Esophagus (tissue), 2 donors: ENCODE results near the gene THTPA. TPM values are rescaled to one million over a fixed set of nuclear protein-coding genes. Genes with fewer than 3 reads are reported as not detected.
"Not testable (repeated sequence)": the region's sequence is repeated elsewhere in the genome, so short reads cannot be mapped to it uniquely, and the experiment has no call there.

Experiments used
- H3K27ac ChIP-seq, 2 donors: one replicate each; pipeline ENCODE4 v1.5.1; 2013; ENCODE audit warnings: low read depth in 2 of 2, mild to moderate bottlenecking in 2 of 2, inconsistent platforms in 1 of 2, low read length in 1 of 2, moderate library complexity in 1 of 2
- H3K27me3 ChIP-seq, 2 donors: one replicate each; pipeline ENCODE4 v1.6.1; 2013; ENCODE audit warnings: low read length in 2 of 2, control low read depth in 1 of 2, mild to moderate bottlenecking in 1 of 2; ENCODE audit not compliant: insufficient read depth in 2 of 2, control insufficient read depth in 1 of 2
- H3K36me3 ChIP-seq, 2 donors: one replicate each; pipeline ENCODE4 v1.6.1; 2013; ENCODE audit warnings: low read length in 1 of 2; ENCODE audit not compliant: control insufficient read depth in 2 of 2, insufficient read depth in 2 of 2
- H3K4me1 ChIP-seq, 2 donors: one replicate each; pipeline ENCODE4 v1.6.1; 2013; ENCODE audit warnings: low read length in 1 of 2; ENCODE audit not compliant: control insufficient read depth in 2 of 2, insufficient read depth in 2 of 2
- H3K4me3 ChIP-seq, 2 donors: one replicate each; pipeline ENCODE4 v1.5.1; 2013; ENCODE audit warnings: low read length in 2 of 2, mild to moderate bottlenecking in 2 of 2, low read depth in 1 of 2, moderate library complexity in 1 of 2
- H3K9me3 ChIP-seq, 2 donors: one replicate each; pipeline ENCODE4 v1.6.1; 2013; ENCODE audit warnings: mild to moderate bottlenecking in 2 of 2, low read depth in 1 of 2, low read length in 1 of 2, moderate library complexity in 1 of 2; ENCODE audit not compliant: control insufficient read depth in 2 of 2, insufficient read depth in 1 of 2
- WGBS, 2 donors: extraction: QIAGEN DNeasy Blood & Tissue Kit; methylation state at CpG; one replicate each; pipeline ENCODE4 v1.1.7; 2013; 5-methylcytosine and 5-hydroxymethylcytosine counted together
- polyA plus RNA-seq, 2 donors: library from polyadenylated mRNA; stranded (reverse); fragments of 200-250 nt; gene quantifications; one replicate each; pipeline ENCODE4 v1.2.3, GENCODE V29; 2013
- donor health status: healthy with polysubstance abuse.
- donor health status: Bipolar disorder and iron deficiency.

The THTPA gene
- polyA plus RNA-seq, 2 donors, result 7.8 to 8.3 TPM

DNA sequence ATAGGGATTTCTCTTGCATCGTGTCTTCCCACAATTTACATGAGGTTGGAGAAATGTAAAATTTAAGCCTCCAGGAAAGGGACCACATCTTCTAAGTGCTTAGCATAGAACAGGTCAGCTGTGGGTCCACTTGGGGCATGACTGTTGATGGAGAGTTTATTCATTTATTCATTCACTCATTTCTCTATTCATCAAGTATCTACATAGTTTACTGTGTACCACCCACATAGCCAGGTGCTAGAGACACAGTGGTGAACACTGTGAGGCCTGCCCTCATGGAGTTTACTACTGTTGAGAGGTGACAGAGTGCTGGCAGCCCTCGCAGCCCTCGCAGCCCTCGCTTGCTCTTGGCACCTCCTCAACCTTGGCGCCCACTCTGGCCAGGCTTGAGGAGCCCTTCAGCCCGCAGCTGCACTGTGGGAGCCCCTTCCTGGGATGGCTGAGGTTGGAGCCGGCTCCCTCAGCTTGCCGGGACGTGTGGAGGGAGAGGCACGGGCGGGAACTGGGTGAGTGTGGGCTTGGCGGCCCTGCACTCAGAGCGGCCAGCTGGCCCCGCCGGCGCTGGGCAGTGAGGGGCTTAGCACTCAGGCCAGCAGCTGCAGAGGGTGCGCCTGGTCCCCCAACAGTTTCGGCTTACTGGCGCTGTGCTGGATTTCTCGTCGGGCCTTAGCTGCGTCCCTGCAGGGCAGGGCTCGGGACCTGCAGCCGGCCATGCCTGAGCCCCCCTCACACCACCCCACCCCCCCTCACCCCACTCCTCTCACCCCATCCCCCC is 24.3 kb downstream of the THTPA start:
- Histone ChIP-seq H3K36me3 (no peaks in the 10 kb centered on the region), H3K4me1 (peaks cover 2 to 11% of the 10 kb centered on the region in 2 donors), H3K27ac (no peak overlapping the region), H3K27me3 (peaks cover 0 to 24% of the 10 kb centered on the region in 2 donors), H3K4me3 (no peak overlapping the region), H3K9me3 (no peaks in the 10 kb centered on the region)
- 89 to 90% methylated on average over 23 to 24 of the region's 24 CpGs for WGBS, 2 donors

- Histone ChIP-seq H3K4me3 (no peak overlapping the region), H3K36me3 (no peaks in the 10 kb centered on the region), H3K27me3 (peaks cover 0 to 22% of the 10 kb centered on the region in 2 donors), H3K4me1 (peaks cover 2 to 11% of the 10 kb centered on the region in 2 donors), H3K9me3 (no peaks in the 10 kb centered on the region), H3K27ac (no peak overlapping the region)
- WGBS, 2 donors, result 87 to 94% methylated on average over 5 to 7 of the region's 8 CpGs
Observed at GRCh38 chr14:23580948-23581281, 24.8 kb downstream of the THTPA start.

DNA sequence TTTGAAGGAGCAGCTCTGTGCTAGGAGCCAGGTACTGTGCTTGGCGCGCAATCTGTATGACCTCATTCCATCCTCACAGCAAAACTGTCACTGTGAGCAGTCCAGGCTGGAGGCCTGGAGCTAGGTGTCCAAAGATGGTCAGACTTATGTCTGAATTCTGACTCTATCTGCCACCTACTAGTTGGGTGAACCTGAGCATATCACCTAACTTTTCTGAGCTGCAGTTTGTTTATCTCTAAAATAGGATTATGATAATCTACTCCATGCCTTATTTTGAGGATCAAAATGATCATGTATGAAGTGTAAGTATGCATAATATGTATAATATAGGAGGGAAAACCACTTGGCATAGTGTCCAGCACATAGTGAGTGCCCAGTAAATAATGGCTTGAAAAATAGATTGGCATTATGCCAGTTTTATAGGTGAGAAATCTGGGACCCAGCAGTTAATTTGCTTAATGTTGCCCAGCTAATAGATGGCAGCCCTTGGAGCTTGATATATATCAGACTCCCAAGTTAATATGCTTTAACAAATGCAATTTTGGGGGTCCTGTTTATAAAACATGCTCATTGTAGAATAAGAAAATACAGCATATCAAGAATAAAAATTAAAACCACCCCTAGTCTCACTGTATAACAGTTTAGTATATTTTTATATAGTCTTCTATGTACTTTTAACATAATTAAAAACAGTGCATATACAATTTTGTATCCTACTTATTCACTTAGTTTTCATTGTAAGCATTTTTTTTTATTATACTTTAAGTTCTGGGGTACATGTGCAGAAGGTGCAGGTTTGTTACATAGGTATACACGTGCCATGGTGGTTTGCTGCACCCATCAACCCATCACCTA is 27.1 kb downstream of the THTPA start:
- no peak overlapping the region for H3K27ac ChIP-seq
- WGBS, 2 donors, result 82 to 83% methylated on average over 3 of the region's 3 CpGs
- no peaks in the 10 kb centered on the region for H3K4me1 ChIP-seq
- H3K9me3 ChIP-seq, result no peaks in the 10 kb centered on the region
- H3K27me3 ChIP-seq, result peaks cover 0 to 4% of the 10 kb centered on the region in 2 donors
- no peak overlapping the region for H3K4me3 ChIP-seq
- no peaks in the 10 kb centered on the region for H3K36me3 ChIP-seq

GRCh38 chr14:23583761-23584526 is 27.9 kb downstream of the THTPA start:
- H3K27ac ChIP-seq, H3K4me3 ChIP-seq, H3K4me1 ChIP-seq, H3K27me3 ChIP-seq, H3K36me3 ChIP-seq, H3K9me3 ChIP-seq: not testable (repeated sequence)
- WGBS, 2 donors, result 85 to 86% methylated on average over 24 to 25 of the region's 25 CpGs

DNA sequence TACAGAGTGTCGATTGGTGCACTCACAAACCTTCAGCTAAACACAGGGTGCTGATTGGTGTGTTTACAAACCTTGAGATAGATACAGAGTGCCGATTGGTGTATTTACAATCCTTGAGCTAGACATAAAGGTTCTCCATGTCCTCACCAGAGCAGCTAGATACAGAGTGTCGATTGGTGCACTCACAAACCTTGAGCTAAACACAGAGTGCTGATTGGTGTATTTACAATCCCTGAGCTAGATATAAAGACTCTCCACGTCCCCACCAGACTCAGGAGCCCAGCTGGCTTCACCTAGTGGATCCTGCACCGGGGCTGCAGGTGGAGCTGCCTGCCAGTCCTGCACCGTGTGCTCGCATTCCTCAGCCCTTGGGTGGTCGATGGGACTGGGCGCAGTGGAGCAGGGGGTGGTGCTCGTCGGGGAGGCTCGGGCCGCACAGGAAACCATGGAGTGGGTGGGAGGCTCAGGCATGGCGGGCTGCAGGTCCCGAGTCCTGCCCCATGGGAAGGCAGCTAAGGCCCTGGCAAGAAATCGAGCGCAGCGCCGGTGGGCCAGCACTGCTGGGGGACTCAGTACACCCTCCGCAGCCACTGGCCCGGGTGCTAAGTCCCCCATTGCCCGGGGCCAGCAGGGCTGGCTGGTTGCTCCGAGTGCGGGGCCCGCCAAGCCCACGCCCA is 28.6 kb downstream of the THTPA start:
- not testable (repeated sequence) for H3K36me3 ChIP-seq, H3K27ac ChIP-seq, H3K4me3 ChIP-seq, H3K4me1 ChIP-seq, H3K9me3 ChIP-seq, H3K27me3 ChIP-seq
- 89 to 92% methylated on average over 19 to 25 of the region's 26 CpGs for WGBS, 2 donors

- Histone ChIP-seq H3K36me3 (no peaks in the 10 kb centered on the region), H3K4me3 (no peak overlapping the region), H3K27ac (no peak overlapping the region), H3K27me3 (no peaks in the 10 kb centered on the region), H3K9me3 (no peaks in the 10 kb centered on the region), H3K4me1 (no peaks in the 10 kb centered on the region)
- 27 to 30% methylated on average over 5 of the region's 5 CpGs for WGBS, 2 donors
Observed at GRCh38 chr14:23588884-23589598, 33.0 kb downstream of the THTPA start.

DNA sequence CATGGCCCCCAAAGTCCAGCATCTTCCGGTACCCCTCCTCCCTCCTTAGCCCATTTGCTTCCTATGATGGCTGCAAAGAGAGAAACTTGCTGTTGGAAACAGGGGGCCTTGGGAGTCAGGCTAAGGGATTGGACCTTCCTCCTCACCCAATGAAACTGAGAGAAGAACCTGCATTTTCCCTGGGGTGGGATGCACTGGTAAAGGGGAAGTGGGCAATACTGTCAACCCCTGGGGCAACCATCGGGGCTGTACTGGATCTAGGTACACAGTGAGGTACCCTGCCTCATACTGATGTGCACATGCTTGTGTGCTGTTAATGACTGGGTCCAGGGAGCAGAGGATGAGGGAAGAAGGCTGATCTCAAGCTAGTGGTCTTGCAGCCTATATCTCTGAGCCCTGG is 33.5 kb downstream of the THTPA start:
- no peaks in the 10 kb centered on the region for H3K9me3 ChIP-seq
- no peak overlapping the region for H3K27ac ChIP-seq
- 83 to 88% methylated on average over 2 of the region's 2 CpGs for WGBS, 2 donors
- no peaks in the 10 kb centered on the region for H3K36me3 ChIP-seq
- H3K4me3 ChIP-seq, result no peak overlapping the region
- no peaks in the 10 kb centered on the region for H3K27me3 ChIP-seq
- no peaks in the 10 kb centered on the region for H3K4me1 ChIP-seq

DNA sequence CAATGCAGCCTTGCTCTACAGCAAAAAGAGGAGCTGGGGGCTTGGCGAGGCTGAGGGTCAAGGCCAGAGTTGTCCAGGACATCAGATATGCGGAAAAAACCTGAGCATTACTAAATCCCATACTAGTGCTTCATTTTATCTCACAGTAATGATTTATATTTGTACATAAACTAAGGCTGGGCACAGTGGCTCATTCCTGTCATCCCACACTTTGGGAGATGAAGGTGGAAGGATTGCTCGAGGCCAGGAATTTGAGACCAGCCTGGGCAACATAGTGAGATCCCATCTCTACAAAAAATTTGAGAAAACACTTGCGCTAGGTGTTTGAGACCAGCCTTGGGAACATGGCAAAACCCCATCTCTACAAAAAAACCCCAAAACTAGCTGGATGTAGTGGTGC is 34.1 kb downstream of the THTPA start:
- 93 to 94% methylated on average over 4 of the region's 4 CpGs for WGBS, 2 donors
- Histone ChIP-seq H3K27ac (no peak overlapping the region), H3K36me3 (no peaks in the 10 kb centered on the region), H3K4me1 (no peaks in the 10 kb centered on the region), H3K9me3 (no peaks in the 10 kb centered on the region), H3K27me3 (no peaks in the 10 kb centered on the region), H3K4me3 (no peak overlapping the region)

DNA sequence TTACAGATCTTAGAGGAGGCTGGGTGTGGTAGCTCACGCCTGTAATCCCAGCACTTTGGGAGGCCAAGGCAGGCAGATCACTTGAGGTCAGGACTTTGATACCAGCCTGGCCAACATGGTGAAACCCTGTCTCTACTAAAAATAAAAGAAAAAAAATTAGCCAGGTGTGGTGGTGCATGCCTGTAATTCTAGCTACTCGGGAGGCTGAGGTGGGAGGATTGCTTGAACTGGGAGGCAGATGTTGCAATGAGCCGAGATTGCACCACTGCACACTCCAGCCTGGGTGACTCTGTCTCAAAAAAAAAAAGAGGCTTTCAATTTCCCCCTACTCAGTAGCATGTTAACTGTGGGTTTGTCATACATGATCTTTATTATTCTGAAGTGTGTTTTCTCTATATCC is 38.1 kb downstream of the THTPA start:
- not testable (repeated sequence) for H3K4me1 ChIP-seq, H3K4me3 ChIP-seq, H3K27ac ChIP-seq, H3K9me3 ChIP-seq, H3K27me3 ChIP-seq, H3K36me3 ChIP-seq
- 85 to 90% methylated on average over 3 of the region's 3 CpGs for WGBS, 2 donors
